Thoracic aorta (tissue), 2 donors: ENCODE measurements around the gene OCIAD1. TPM values are rescaled to one million over a fixed set of nuclear protein-coding genes. Genes with fewer than 3 reads are reported as not detected.
"Not testable (repeated sequence)": the region's sequence is repeated elsewhere in the genome, so short reads cannot be mapped to it uniquely, and the experiment has no call there.

Source experiments
- ATAC-seq: fragments of 150-250 bp; one replicate; pipeline ENCODE4 v1.8.0; 2017; ENCODE audit warnings: low read depth; ENCODE audit not compliant: insufficient number of reproducible peaks, low FRiP score
- DNase-seq: peaks from one replicate; pipeline ENCODE4 v3.0.0-alpha.2; 2020; ENCODE audit warnings: low spot score
- H3K27ac ChIP-seq, 2 donors: fragments of 200-600 bp; sonication (generic); 1 replicate in 1 of 2; 2 replicates in 1 of 2; pipeline ENCODE4 v1.5.1; 2016; ENCODE audit warnings: mild to moderate bottlenecking in 2 of 2, moderate library complexity in 2 of 2
- H3K27me3 ChIP-seq: fragments of 200-600 bp; sonication (generic); replicated peaks from 2 replicates; pipeline ENCODE4 v1.6.0; 2016; ENCODE audit warnings: mild to moderate bottlenecking; ENCODE audit not compliant: insufficient read depth
- H3K36me3 ChIP-seq: fragments of 200-600 bp; sonication (generic); one replicate; pipeline ENCODE4 v1.5.1; 2016
- H3K4me1 ChIP-seq, 2 donors: fragments of 200-600 bp; sonication (generic); 1 replicate in 1 of 2; 2 replicates in 1 of 2; pipeline versions ENCODE4 v1.5.1 to v1.6.0; 2016; ENCODE audit warnings: low read depth in 2 of 2, mild to moderate bottlenecking in 1 of 2; ENCODE audit not compliant: control insufficient read depth in 1 of 2
- H3K4me3 ChIP-seq: fragments of 200-600 bp; sonication (generic); 2 replicates; pipeline ENCODE4 v1.5.1; 2016; ENCODE audit warnings: mild to moderate bottlenecking
- H3K9me3 ChIP-seq: fragments of 200-600 bp; sonication (generic); 2 replicates; pipeline ENCODE4 v1.5.1; 2016
- CTCF ChIP-seq: fragments of 200-600 bp; sonication (generic); IDR thresholded peaks from one replicate; pipeline ENCODE4 v1.5.1; 2019; ENCODE audit warnings: antibody characterized with exemption
- total RNA-seq, 2 donors: library from RNA; depleted of rRNA; stranded (reverse); fragments of >200 nt; gene quantifications; one replicate each; pipeline versions ENCODE4 v1.1.0 to v1.2.3, GENCODE V29; 2016

OCIAD1 gene
- total RNA-seq, 2 donors from 2014 or later: 81.2 to 120 TPM

GRCh38 chr4:48796927-48797679, 33.8 kb upstream of the OCIAD1 start:
- H3K4me1 ChIP-seq: peaks cover 15 to 47% of the 10 kb centered on the region in 2 donors
- TF ChIP-seq CTCF: no peak

GRCh38 chr4:48798117-48798516, 32.8 kb upstream of the OCIAD1 start:
- Histone ChIP-seq H3K27ac (no peak overlapping the region), H3K4me3 (no peak overlapping the region), H3K36me3 (no peaks in the 10 kb centered on the region), H3K27me3 (no peaks in the 10 kb centered on the region), H3K4me1 (peaks cover 18 to 47% of the 10 kb centered on the region in 2 donors), H3K9me3 (no peaks in the 10 kb centered on the region)
- DNase-seq (no peak), ATAC-seq (no peak)
- TF ChIP-seq CTCF: no peak

More at GRCh38 chr4:48796927-48797679, 33.8 kb upstream of the OCIAD1 start:
- DNase-seq: no peak
- peak overlapping the region; percentile 11 to 46 for H3K27ac ChIP-seq
- no peaks in the 10 kb centered on the region for H3K9me3 ChIP-seq
- no peaks in the 10 kb centered on the region for H3K27me3 ChIP-seq
- H3K4me3 ChIP-seq: no peak overlapping the region
- ATAC-seq: no peak
- H3K36me3 ChIP-seq: no peaks in the 10 kb centered on the region

GRCh38 chr4:48799157-48799556, 31.7 kb upstream of the OCIAD1 start:
- peak overlapping the region in 1 of 2 donors; percentile 59 for H3K27ac ChIP-seq
- no peak for ATAC-seq
- H3K4me1 ChIP-seq: peaks cover 27 to 48% of the 10 kb centered on the region in 2 donors
- no peak for DNase-seq
- TF ChIP-seq CTCF: no peak
- no peaks in the 10 kb centered on the region for H3K36me3 ChIP-seq
- H3K9me3 ChIP-seq: no peaks in the 10 kb centered on the region
- no peaks in the 10 kb centered on the region for H3K27me3 ChIP-seq
- no peak overlapping the region for H3K4me3 ChIP-seq

- H3K27ac ChIP-seq: peak overlapping the region in 1 of 2 donors; percentile 84
- not testable (repeated sequence) for DNase-seq, H3K4me3 ChIP-seq, ATAC-seq, H3K9me3 ChIP-seq, H3K27me3 ChIP-seq, H3K36me3 ChIP-seq
- H3K4me1 ChIP-seq: peaks cover 33 to 58% of the 10 kb centered on the region in 2 donors
Observed at GRCh38 chr4:48800155-48800554, 30.7 kb upstream of the OCIAD1 start.

- peak overlapping the region; percentile 75 to 84 for H3K27ac ChIP-seq
- no peaks in the 10 kb centered on the region for H3K36me3 ChIP-seq
- no peaks in the 10 kb centered on the region for H3K9me3 ChIP-seq
- ATAC-seq (no peak), DNase-seq (no peak)
- TF ChIP-seq CTCF: no peak
- peaks cover 36 to 62% of the 10 kb centered on the region in 2 donors for H3K4me1 ChIP-seq
- H3K27me3 ChIP-seq: no peaks in the 10 kb centered on the region
- H3K4me3 ChIP-seq: no peak overlapping the region
Observed at GRCh38 chr4:48801016-48801715, 29.7 kb upstream of the OCIAD1 start.
